ENCODE results near the gene CYP4F12. TPM values are rescaled to one million over a fixed set of nuclear protein-coding genes. Genes with fewer than 3 reads are reported as not detected.

CYP4F12 gene
- total and polyA plus RNA-seq, 10 of the 15 experiments (the other 5 are each of a cell fraction or from before 2014, with no cell fraction given), result 0.12 to 0.20 TPM; not detected in 8

- SMC1A ChIA-PET (ENCODE audit: uncharacterized antibody, unreplicated experiment), result no interaction called here
- H2AFZ ChIP-seq (ENCODE audit: control insufficient read depth, low read depth, low read length), result no peak overlapping the region
- H3K9me3 ChIP-seq (replicated peaks; ENCODE audit: control insufficient read depth, insufficient read depth, low read length), result no peaks in the 10 kb centered on the region
- no peak for ATAC-seq
- RAD21 ChIA-PET (ENCODE audit: unreplicated experiment), result no interaction called here
- 9% methylated on average over 9 of the region's 9 CpGs for WGBS (ENCODE audit: insufficient coverage, insufficient replicate concordance, low lambda C conversion rate, missing lambda C conversion rate)
- no peak overlapping the region for H3K27ac ChIP-seq (ENCODE audit: control insufficient read depth, insufficient read depth)
- no peaks in the 10 kb centered on the region for H4K20me1 ChIP-seq (ENCODE audit: control insufficient read depth, insufficient read depth)
- no peak overlapping the region for H3K4me3 ChIP-seq
- H3K4me1 ChIP-seq (ENCODE audit: control insufficient read depth, insufficient read depth, low read length), result no peaks in the 10 kb centered on the region
- no peak overlapping the region for H3K9ac ChIP-seq (ENCODE audit: control insufficient read depth, insufficient read depth, low read length)
- TF ChIP-seq ZZZ3 (IDR thresholded peaks at IDR 0.05; ENCODE audit: control insufficient read depth, insufficient read length, low read depth) (no peak), REST (IDR thresholded peaks at IDR 0.05; ENCODE audit: low read depth, low read length) (peak; percentile 85)
- in situ Hi-C loops (cut with MboI) (no loop called here), intact Hi-C loops (cut with micrococcal nuclease; ENCODE audit: unreplicated experiment) (no loop called here)
- H3K36me3 ChIP-seq (ENCODE audit: control insufficient read depth in 2 of 2, insufficient read depth in 2 of 2, low read length in 1 of 2), result no peaks in the 10 kb centered on the region
- no TSS peak for BruUV-seq (replicated peaks)
- POLR2A ChIA-PET, result no interaction called here
- CTCF ChIA-PET, result no interaction called here
- no peak for DNase-seq (ENCODE audit: low read depth, low spot score)
- H3K27me3 ChIP-seq (replicated peaks in 1 of 2; ENCODE audit: control insufficient read depth in 2 of 2, insufficient read depth in 2 of 2, low read length in 1 of 2), result no peaks in the 10 kb centered on the region
- H3K79me2 ChIP-seq (ENCODE audit: control insufficient read depth, insufficient read depth, low read length), result no peaks in the 10 kb centered on the region
- no peak overlapping the region for H3K4me2 ChIP-seq (ENCODE audit: control insufficient read depth, insufficient read depth)
- no peak for FAIRE-seq
Measured at GRCh38 chr19:15623711-15624318, 49.1 kb upstream of the CYP4F12 start.

Data from GM12878 (cell line).